GM12892 (cell line): ENCODE measurements around the gene AP2B1.

ENCODE experiments used
- DNase-seq: peaks from one replicate; pipeline ENCODE4 v3.0.0; 2011; ENCODE audit not compliant: insufficient read length
- FAIRE-seq: peaks from 2 replicates; lab custom pipeline; 2011; peaks lifted over from hg19 to GRCh38; lab: Jason Lieb, UNC
- POLR2A ChIP-seq: IDR thresholded peaks from 2 replicates; pipeline ENCODE4 v1.6.1; 2011; ENCODE audit warnings: low read depth, low read length, control low read depth
- POLR2AphosphoS5 ChIP-seq: IDR thresholded peaks from 2 replicates; pipeline ENCODE4 v1.6.1; 2011; ENCODE audit warnings: low read depth, low read length, control low read depth
- TAF1 ChIP-seq: IDR thresholded peaks from 2 replicates; pipeline ENCODE4 v1.6.1; 2011; ENCODE audit warnings: low read depth, mild to moderate bottlenecking, control low read depth, low read length, borderline replicate concordance

AP2B1 gene

DNA sequence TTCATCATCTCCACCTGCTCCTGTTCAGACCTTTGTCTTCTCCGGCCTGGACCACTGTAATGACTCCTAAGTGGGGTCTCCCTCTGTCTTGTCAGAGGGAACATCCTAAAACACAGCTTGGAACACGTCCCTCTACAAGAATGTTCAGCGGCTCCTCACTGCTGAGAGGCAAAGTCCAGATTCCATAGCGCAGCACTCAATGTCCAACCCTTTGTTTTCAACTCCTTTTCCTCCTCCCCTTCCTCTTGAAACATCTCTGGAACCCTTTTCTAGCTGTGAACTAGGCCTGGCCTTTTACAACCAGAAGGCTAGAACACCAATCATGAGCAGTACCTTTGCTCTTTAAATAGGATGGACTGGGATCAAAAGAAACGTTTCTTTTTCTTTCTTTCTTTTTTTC is 174.5 kb downstream of the AP2B1 start:
- FAIRE-seq (no peak), DNase-seq (no peak)
- TF ChIP-seq POLR2AphosphoS5 (no peak), POLR2A (no peak), TAF1 (no peak)

DNA sequence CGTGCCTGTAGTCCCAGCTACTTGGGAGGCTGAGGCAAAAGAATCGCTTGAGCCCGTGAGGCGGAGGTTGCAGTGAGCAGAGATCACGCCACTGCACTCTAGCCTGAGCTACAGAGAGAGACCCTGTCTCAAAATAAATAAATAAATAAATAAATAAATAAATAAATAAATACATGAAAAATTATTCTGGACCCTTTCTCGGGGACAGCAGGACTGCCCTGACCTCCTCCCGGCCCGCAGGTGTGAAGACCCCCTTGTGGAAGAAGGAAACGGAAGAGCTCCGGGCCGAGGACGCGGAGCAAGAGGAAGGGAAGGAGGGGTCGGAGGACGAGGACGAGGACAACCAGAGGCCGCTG is 176.6 kb downstream of the AP2B1 start:
- TF ChIP-seq TAF1 (no peak), POLR2AphosphoS5 (no peak), POLR2A (no peak)
- DNase-seq (no peak), FAIRE-seq (no peak)

DNA sequence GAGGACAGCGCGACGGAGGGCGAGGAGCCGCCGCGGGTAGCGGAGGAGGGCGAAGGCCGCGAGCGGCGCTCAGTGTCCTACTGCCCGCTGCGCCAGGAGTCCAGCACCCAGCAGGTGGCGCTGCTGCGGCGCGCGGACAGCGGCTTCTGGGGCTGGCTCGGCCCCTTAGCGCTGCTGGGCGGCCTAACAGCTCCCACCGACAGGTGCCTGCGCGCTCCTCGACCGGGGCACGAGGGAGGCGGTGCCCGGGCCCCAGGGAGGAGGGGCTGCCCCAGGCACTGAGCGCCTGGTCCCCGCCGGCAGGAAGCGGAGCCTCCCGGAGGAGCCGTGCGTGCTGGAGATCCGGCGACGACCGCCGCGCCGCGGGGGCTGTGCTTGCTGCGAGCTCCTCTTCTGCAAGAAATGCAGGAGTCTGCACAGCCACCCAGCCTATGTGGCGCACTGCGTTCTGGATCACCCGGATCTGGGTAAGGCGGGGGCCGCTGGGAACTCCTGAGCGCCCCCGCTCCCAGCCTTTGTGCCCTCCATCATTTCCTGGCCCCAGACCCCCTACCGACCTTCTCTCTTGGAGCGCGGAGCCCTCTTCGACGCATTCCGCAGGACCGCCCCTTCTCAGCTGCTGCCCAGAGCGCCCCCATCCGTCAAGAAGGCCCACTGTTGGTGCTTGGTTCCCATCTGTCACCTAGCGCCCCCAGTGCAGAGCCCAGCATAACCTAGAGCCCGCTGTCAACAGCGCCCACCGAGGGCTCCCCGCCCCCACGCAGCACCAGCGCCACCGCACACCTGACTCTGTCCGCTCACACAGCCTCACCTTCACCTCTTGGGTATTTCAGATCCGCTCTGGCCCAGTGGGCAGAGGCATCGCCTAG is 177.2 kb downstream of the AP2B1 start:
- no peak for TF ChIP-seq POLR2A
- FAIRE-seq, result no peak
- peak; percentile 99 for DNase-seq

DNA sequence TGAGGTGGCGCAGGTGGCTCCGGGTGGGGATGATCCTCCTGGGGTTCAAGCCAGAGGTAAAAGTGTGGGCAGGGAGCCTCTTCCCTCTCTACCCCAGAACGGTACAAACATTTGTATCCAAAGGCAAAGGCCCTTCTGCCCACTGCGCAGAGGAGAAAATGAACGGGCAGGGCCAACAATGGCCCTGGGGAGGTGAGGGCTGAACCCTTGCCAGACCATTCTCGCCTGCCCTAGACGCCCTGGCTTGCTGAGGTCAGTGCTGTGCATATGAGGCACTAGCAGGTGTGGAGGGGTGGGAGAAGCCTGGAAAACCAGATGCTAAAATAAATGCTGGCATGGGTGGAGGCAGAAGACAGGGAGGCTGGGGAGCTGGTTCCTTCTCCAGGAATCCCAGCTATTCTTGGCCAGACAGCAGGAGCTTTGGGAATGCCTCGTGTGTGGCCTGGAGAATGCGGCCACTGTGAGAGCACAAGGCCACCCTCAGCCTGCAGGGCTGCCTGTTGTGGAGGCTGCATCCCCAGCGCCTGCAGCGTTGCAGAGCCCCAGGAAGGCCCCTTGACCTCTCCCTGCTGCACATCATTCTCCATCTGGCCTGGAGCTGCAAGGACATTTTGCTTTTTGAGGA is 178.1 kb downstream of the AP2B1 start:
- no peak for FAIRE-seq
- no peak for DNase-seq
- TF ChIP-seq TAF1 (no peak), POLR2A (no peak), POLR2AphosphoS5 (no peak)

GRCh38 chr17:35765756-35766488 is 178.8 kb downstream of the AP2B1 start:
- DNase-seq, result no peak
- TF ChIP-seq TAF1 (no peak), POLR2AphosphoS5 (no peak), POLR2A (no peak)
- FAIRE-seq, result no peak

- no peak for TF ChIP-seq POLR2AphosphoS5
- FAIRE-seq (no peak), DNase-seq (no peak)
Measured at GRCh38 chr17:35766489-35766877, 179.4 kb downstream of the AP2B1 start.

DNA sequence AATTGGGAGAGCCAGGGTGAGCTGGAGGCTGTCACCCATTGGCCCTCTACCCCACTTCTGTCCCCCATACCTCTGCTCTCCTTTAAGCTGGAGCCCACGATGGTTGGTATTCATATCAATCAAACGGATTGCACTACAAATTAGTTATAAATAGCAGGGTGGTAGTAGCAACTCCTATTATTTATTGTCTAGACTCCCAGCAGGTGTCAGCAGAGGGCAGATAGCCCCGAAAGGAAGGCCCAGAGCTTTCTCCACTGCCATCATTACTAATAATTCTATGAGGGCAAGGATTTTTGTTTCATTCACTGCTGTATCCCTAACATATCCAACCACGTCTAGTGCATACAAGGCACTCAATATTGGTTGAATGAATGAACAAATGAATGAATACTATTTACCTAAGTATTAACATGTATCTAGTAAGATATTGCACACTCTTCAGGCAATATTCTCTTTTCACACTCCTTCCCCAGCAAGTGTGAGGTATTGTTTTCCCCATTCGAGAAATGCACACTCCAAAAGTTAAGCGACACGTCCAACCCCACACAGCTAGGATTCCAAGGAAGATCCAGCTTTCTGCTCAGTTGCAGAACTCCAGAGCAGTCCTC is 179.9 kb downstream of the AP2B1 start:
- no peak for DNase-seq
- TF ChIP-seq POLR2A (no peak), TAF1 (no peak), POLR2AphosphoS5 (no peak)

DNA sequence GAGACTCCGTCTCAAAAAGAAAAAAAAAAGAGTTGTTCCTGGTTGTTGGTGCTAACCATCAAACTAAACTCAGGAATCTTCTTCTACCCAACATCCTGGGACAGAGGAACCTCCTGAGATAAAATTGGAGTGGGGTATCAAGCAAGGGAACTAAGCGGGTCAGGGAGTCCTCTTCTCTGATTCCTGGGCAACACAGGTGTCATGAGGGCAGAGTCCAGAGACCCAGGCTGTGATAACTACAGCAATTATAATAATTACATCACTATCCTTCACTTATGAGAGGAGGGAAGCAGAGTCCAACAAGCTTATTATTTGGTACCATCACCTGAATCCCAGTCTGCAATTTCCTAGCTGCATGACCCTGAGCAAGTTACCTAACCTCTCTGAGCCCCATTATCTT is 181.7 kb downstream of the AP2B1 start:
- TF ChIP-seq TAF1 (no peak), POLR2AphosphoS5 (no peak), POLR2A (no peak)
- DNase-seq (no peak), FAIRE-seq (no peak)

More for the DNA sequence above, 179.9 kb downstream of the AP2B1 start:
- no peak for FAIRE-seq

- DNase-seq (no peak), FAIRE-seq (no peak)
- TF ChIP-seq POLR2A (no peak), TAF1 (no peak), POLR2AphosphoS5 (no peak)
Measured at GRCh38 chr17:35769895-35770486, 182.9 kb downstream of the AP2B1 start.

DNA sequence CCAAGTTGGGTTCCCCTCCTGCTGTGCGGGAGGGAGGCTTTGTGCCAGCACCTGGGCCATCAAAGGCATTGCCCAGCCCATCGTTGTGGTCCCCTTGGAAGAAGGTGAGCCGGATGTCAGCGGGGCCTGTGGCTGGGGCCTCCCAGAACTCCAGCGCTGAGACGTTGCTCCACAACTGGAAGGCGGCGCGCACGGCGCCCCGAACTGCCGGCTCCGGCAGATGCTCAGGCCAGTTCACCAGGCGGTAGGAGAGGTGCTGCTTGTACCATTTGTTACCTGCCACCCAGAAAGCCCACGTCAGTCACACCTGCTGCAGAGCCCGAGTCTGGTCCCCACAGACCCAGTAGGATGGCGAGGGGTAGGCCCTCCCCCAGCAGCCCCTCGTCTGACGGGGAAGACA is 186.0 kb downstream of the AP2B1 start:
- no peak for DNase-seq
- FAIRE-seq, result no peak
- no peak for TF ChIP-seq POLR2A
- no peak for TF ChIP-seq TAF1
- TF ChIP-seq POLR2AphosphoS5, result no peak

GRCh38 chr17:35773679-35774425 is 186.7 kb downstream of the AP2B1 start:
- DNase-seq, result no peak
- FAIRE-seq, result no peak
- TF ChIP-seq POLR2AphosphoS5, result no peak
